PC-3 (cell line): Measurements from ENCODE around the gene PLEKHG3.

ENCODE experiments used
- EZH2 ChIP-seq: fragments of 300-600 bp; sonication (generic); IDR thresholded peaks from one replicate; pipeline ENCODE4 v1.6.1; 2017; ENCODE audit warnings: antibody characterized with exemption, mild to moderate bottlenecking, low read length; ENCODE audit not compliant: unreplicated experiment
- EZH2phosphoT487 ChIP-seq: fragments of 300-600 bp; sonication (generic); IDR thresholded peaks from 2 replicates; pipeline ENCODE4 v1.6.1; 2018; ENCODE audit warnings: mild to moderate bottlenecking, antibody characterized with exemption, low read length, borderline replicate concordance
- TF ChIP-seq, protein P1 (sequence below): fragments of 300-600 bp; sonication (generic); conservative IDR thresholded peaks from 2 replicates; pipeline ENCODE4 v1.5.1; 2017; ENCODE audit warnings: antibody characterized with exemption, low read depth, mild to moderate bottlenecking, low read length

DNA sequence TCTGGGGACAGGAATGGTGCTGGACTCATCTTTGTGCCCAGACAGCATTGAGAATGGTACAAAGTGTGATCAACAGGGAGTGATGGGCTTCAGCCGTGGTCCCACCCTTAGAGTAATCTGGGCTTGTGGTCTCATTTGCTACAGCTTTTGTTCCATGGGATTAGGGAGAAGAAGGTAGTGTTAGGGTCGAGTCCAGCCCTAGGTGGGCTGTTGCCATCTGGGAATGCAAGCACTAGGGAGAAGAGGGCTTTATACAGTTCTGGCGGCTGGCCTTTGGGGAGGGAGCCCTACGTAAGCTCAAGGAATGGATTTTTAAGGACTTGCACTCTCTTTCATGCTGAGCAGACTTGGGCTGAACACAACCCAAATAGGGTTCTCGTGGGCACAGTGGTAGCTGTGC is 4.9 kb downstream of the PLEKHG3 start:
- TF ChIP-seq, protein P1, sequence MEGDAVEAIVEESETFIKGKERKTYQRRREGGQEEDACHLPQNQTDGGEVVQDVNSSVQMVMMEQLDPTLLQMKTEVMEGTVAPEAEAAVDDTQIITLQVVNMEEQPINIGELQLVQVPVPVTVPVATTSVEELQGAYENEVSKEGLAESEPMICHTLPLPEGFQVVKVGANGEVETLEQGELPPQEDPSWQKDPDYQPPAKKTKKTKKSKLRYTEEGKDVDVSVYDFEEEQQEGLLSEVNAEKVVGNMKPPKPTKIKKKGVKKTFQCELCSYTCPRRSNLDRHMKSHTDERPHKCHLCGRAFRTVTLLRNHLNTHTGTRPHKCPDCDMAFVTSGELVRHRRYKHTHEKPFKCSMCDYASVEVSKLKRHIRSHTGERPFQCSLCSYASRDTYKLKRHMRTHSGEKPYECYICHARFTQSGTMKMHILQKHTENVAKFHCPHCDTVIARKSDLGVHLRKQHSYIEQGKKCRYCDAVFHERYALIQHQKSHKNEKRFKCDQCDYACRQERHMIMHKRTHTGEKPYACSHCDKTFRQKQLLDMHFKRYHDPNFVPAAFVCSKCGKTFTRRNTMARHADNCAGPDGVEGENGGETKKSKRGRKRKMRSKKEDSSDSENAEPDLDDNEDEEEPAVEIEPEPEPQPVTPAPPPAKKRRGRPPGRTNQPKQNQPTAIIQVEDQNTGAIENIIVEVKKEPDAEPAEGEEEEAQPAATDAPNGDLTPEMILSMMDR = no peak
- no peak for TF ChIP-seq EZH2
- TF ChIP-seq EZH2phosphoT487 = no peak
